ENCODE data around the gene TBC1D8. TPM values are rescaled to one million over a fixed set of nuclear protein-coding genes. Genes with fewer than 3 reads are reported as not detected.

TBC1D8 gene
- total RNA-seq, 3 donors from 2014 or later (not counting 1 experiment from before 2014, with no cell fraction given): 2.2 to 8.7 (median 5.1) TPM

GRCh38 chr2:101145406-101145805 is 5.8 kb downstream of the TBC1D8 start:
- H3K9me3 ChIP-seq (ENCODE audit: control insufficient read depth, insufficient read depth, low read length): no peaks in the 10 kb centered on the region
- Mint-ChIP-seq H3K4me1 (peaks cover 8 to 11% of the 10 kb centered on the region in 2 donors), H3K27ac (no peak overlapping the region), H3K4me3 (no peak overlapping the region), H3K27me3 (ENCODE audit: low read depth in 2 of 2) (peaks cover 50 to 78% of the 10 kb centered on the region in 2 donors), H3K36me3 (no peaks in the 10 kb centered on the region), H3K9me3 (no peaks in the 10 kb centered on the region)
- 80% methylated on average over 1 of the region's 2 CpGs for WGBS (ENCODE audit: insufficient coverage)
- TF ChIP-seq CTCF (IDR thresholded peaks at IDR 0.05): no peak
- no peak for ATAC-seq
- peaks cover 13% of the 10 kb centered on the region for H3K4me1 ChIP-seq (ENCODE audit: control insufficient read depth, insufficient read depth, low read length)
- H3K36me3 ChIP-seq (ENCODE audit: control insufficient read depth, insufficient read depth, low read length): no peaks in the 10 kb centered on the region
- H3K27ac ChIP-seq (ENCODE audit: low read length): no peak overlapping the region
- H3K4me3 ChIP-seq (ENCODE audit: low read length): no peak overlapping the region
- intact Hi-C loops (cut with micrococcal nuclease): no loop called here
- no peak for DNase-seq
- peaks cover 34% of the 10 kb centered on the region for H3K27me3 ChIP-seq (ENCODE audit: control insufficient read depth, insufficient read depth, low read length)

GRCh38 chr2:101142163-101142562 is 9.0 kb downstream of the TBC1D8 start:
- H3K27me3 Mint-ChIP-seq (ENCODE audit: low read depth in 2 of 2): peaks cover 44 to 68% of the 10 kb centered on the region in 2 donors
- no peaks in the 10 kb centered on the region for H3K4me1 Mint-ChIP-seq
- DNase-seq (no peak), ATAC-seq (no peak)
- H3K4me3 Mint-ChIP-seq: no peak overlapping the region
- H3K9me3 Mint-ChIP-seq: no peaks in the 10 kb centered on the region
- Histone ChIP-seq H3K36me3 (ENCODE audit: control insufficient read depth, insufficient read depth, low read length) (no peaks in the 10 kb centered on the region), H3K9me3 (ENCODE audit: control insufficient read depth, insufficient read depth, low read length) (peaks cover 3% of the 10 kb centered on the region), H3K4me3 (ENCODE audit: low read length) (no peak overlapping the region), H3K27ac (ENCODE audit: low read length) (no peak overlapping the region), H3K27me3 (ENCODE audit: control insufficient read depth, insufficient read depth, low read length) (peaks cover 23% of the 10 kb centered on the region), H3K4me1 (ENCODE audit: control insufficient read depth, insufficient read depth, low read length) (no peaks in the 10 kb centered on the region)
- no peak for TF ChIP-seq CTCF (IDR thresholded peaks at IDR 0.05)
- no peak overlapping the region for H3K27ac Mint-ChIP-seq
- 83% methylated on average over 2 of the region's 2 CpGs for WGBS (ENCODE audit: insufficient coverage)
- H3K36me3 Mint-ChIP-seq: no peaks in the 10 kb centered on the region
- intact Hi-C loops (cut with micrococcal nuclease): no loop called here

- Histone ChIP-seq H3K4me3 (ENCODE audit: low read length) (no peak overlapping the region), H3K9me3 (ENCODE audit: control insufficient read depth, insufficient read depth, low read length) (peaks cover 3% of the 10 kb centered on the region), H3K36me3 (ENCODE audit: control insufficient read depth, insufficient read depth, low read length) (no peaks in the 10 kb centered on the region), H3K27me3 (ENCODE audit: control insufficient read depth, insufficient read depth, low read length) (peaks cover 18% of the 10 kb centered on the region), H3K4me1 (ENCODE audit: control insufficient read depth, insufficient read depth, low read length) (no peaks in the 10 kb centered on the region), H3K27ac (ENCODE audit: low read length) (no peak overlapping the region)
- Mint-ChIP-seq H3K4me1 (no peaks in the 10 kb centered on the region), H3K27me3 (ENCODE audit: low read depth in 2 of 2) (peaks cover 39 to 61% of the 10 kb centered on the region in 2 donors), H3K4me3 (no peak overlapping the region), H3K9me3 (no peaks in the 10 kb centered on the region), H3K27ac (no peak overlapping the region), H3K36me3 (no peaks in the 10 kb centered on the region)
- intact Hi-C loops (cut with micrococcal nuclease): no loop called here
- TF ChIP-seq CTCF (IDR thresholded peaks at IDR 0.05): no peak
- DNase-seq (no peak), ATAC-seq (no peak)
- WGBS (ENCODE audit: insufficient coverage): 94% methylated on average over 6 of the region's 7 CpGs
Observed at GRCh38 chr2:101140978-101141655, 10.1 kb downstream of the TBC1D8 start.

- H3K4me1 ChIP-seq (ENCODE audit: control insufficient read depth, insufficient read depth, low read length): no peaks in the 10 kb centered on the region
- Mint-ChIP-seq H3K27ac (no peak overlapping the region), H3K4me1 (no peaks in the 10 kb centered on the region), H3K36me3 (no peaks in the 10 kb centered on the region), H3K27me3 (ENCODE audit: low read depth in 2 of 2) (peaks cover 35 to 52% of the 10 kb centered on the region in 2 donors), H3K9me3 (no peaks in the 10 kb centered on the region), H3K4me3 (no peak overlapping the region)
- intact Hi-C loops (cut with micrococcal nuclease): no loop called here
- no peak overlapping the region for H3K4me3 ChIP-seq (ENCODE audit: low read length)
- peaks cover 3% of the 10 kb centered on the region for H3K9me3 ChIP-seq (ENCODE audit: control insufficient read depth, insufficient read depth, low read length)
- H3K27me3 ChIP-seq (ENCODE audit: control insufficient read depth, insufficient read depth, low read length): peaks cover 15% of the 10 kb centered on the region
- TF ChIP-seq CTCF (IDR thresholded peaks at IDR 0.05): no peak
- WGBS (ENCODE audit: insufficient coverage): 86% methylated on average over 7 of the region's 7 CpGs
- no peaks in the 10 kb centered on the region for H3K36me3 ChIP-seq (ENCODE audit: control insufficient read depth, insufficient read depth, low read length)
- no peak for DNase-seq
- no peak overlapping the region for H3K27ac ChIP-seq (ENCODE audit: low read length)
- ATAC-seq: no peak
Observed at GRCh38 chr2:101140237-101140636, 10.9 kb downstream of the TBC1D8 start.
